ENCODE results near the gene SCYGR5. TPM values are rescaled to one million over a fixed set of nuclear protein-coding genes. Genes with fewer than 3 reads are reported as not detected.

SCYGR5 gene
- total and polyA plus RNA-seq, 2 donors (not counting 1 experiment from before 2014, with no cell fraction given) = not detected

- H2AFZ ChIP-seq (ENCODE audit: low read length) = no peak overlapping the region
- H3K27ac ChIP-seq (ENCODE audit: insufficient read depth, low read length) = no peak overlapping the region
- H3K9ac ChIP-seq (ENCODE audit: insufficient read depth, low read length) = no peak overlapping the region
- H3K79me2 ChIP-seq (ENCODE audit: control insufficient read depth, insufficient read depth, low read length) = no peaks in the 10 kb centered on the region
- no peaks in the 10 kb centered on the region for H3K4me1 ChIP-seq (ENCODE audit: control insufficient read depth, extremely low read depth, insufficient read depth, low read length)
- H3K9me3 ChIP-seq (ENCODE audit: control insufficient read depth, insufficient read depth, low read depth, low read length) = no peaks in the 10 kb centered on the region
- no peaks in the 10 kb centered on the region for H3K27me3 ChIP-seq (ENCODE audit: control insufficient read depth, insufficient read depth, low read length)
- no peak for TF ChIP-seq EZH2 (IDR thresholded peaks at IDR 0.05; ENCODE audit: low read length, missing control alignments)
- TF ChIP-seq, protein P1, sequence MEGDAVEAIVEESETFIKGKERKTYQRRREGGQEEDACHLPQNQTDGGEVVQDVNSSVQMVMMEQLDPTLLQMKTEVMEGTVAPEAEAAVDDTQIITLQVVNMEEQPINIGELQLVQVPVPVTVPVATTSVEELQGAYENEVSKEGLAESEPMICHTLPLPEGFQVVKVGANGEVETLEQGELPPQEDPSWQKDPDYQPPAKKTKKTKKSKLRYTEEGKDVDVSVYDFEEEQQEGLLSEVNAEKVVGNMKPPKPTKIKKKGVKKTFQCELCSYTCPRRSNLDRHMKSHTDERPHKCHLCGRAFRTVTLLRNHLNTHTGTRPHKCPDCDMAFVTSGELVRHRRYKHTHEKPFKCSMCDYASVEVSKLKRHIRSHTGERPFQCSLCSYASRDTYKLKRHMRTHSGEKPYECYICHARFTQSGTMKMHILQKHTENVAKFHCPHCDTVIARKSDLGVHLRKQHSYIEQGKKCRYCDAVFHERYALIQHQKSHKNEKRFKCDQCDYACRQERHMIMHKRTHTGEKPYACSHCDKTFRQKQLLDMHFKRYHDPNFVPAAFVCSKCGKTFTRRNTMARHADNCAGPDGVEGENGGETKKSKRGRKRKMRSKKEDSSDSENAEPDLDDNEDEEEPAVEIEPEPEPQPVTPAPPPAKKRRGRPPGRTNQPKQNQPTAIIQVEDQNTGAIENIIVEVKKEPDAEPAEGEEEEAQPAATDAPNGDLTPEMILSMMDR (conservative IDR thresholded peaks at IDR 0.05 in 1 of 2, IDR thresholded peaks at IDR 0.05 in 1 of 2; ENCODE audit: low read depth in 1 of 2, low read length in 2 of 2) = no peak
- no peaks in the 10 kb centered on the region for H4K20me1 ChIP-seq (ENCODE audit: control insufficient read depth, extremely low read depth, insufficient read depth, low read length)
- no peak overlapping the region for H3K4me2 ChIP-seq (ENCODE audit: extremely low read depth, insufficient read depth, low read length)
- H3K4me3 ChIP-seq (replicated peaks in 1 of 4; ENCODE audit: control extremely low read depth in 1 of 4, insufficient read depth in 1 of 4, low read depth in 3 of 4, low read length in 4 of 4) = no peak overlapping the region
- H3K36me3 ChIP-seq (ENCODE audit: control insufficient read depth, insufficient read depth, low read length) = no peaks in the 10 kb centered on the region
- DNase-seq (ENCODE audit: low read depth in 2 of 2) = no peak
These were observed 7.9 kb downstream of the SCYGR5 start for GRCh38 chr2:227674485-227674884.

- TF ChIP-seq, protein P1 (conservative IDR thresholded peaks at IDR 0.05 in 1 of 2, IDR thresholded peaks at IDR 0.05 in 1 of 2; ENCODE audit: low read depth in 1 of 2, low read length in 2 of 2) = no peak
- TF ChIP-seq EZH2 (IDR thresholded peaks at IDR 0.05; ENCODE audit: low read length, missing control alignments) = no peak
- no peak overlapping the region for H3K4me3 ChIP-seq (replicated peaks in 1 of 4; ENCODE audit: control extremely low read depth in 1 of 4, insufficient read depth in 1 of 4, low read depth in 3 of 4, low read length in 4 of 4)
- no peaks in the 10 kb centered on the region for H3K36me3 ChIP-seq (ENCODE audit: control insufficient read depth, insufficient read depth, low read length)
- H4K20me1 ChIP-seq (ENCODE audit: control insufficient read depth, extremely low read depth, insufficient read depth, low read length) = no peaks in the 10 kb centered on the region
- no peaks in the 10 kb centered on the region for H3K9me3 ChIP-seq (ENCODE audit: control insufficient read depth, insufficient read depth, low read depth, low read length)
- no peaks in the 10 kb centered on the region for H3K27me3 ChIP-seq (ENCODE audit: control insufficient read depth, insufficient read depth, low read length)
- no peaks in the 10 kb centered on the region for H3K4me1 ChIP-seq (ENCODE audit: control insufficient read depth, extremely low read depth, insufficient read depth, low read length)
- no peak for DNase-seq (ENCODE audit: low read depth in 2 of 2)
- H3K27ac ChIP-seq (ENCODE audit: insufficient read depth, low read length) = no peak overlapping the region
- no peak overlapping the region for H3K9ac ChIP-seq (ENCODE audit: insufficient read depth, low read length)
- H2AFZ ChIP-seq (ENCODE audit: low read length) = no peak overlapping the region
- H3K79me2 ChIP-seq (ENCODE audit: control insufficient read depth, insufficient read depth, low read length) = no peaks in the 10 kb centered on the region
- no peak overlapping the region for H3K4me2 ChIP-seq (ENCODE audit: extremely low read depth, insufficient read depth, low read length)
These were observed 11.3 kb downstream of the SCYGR5 start for GRCh38 chr2:227677928-227678327.

- Histone ChIP-seq H3K4me1 (ENCODE audit: control insufficient read depth, extremely low read depth, insufficient read depth, low read length) (no peaks in the 10 kb centered on the region), H2AFZ (ENCODE audit: low read length) (no peak overlapping the region), H3K79me2 (ENCODE audit: control insufficient read depth, insufficient read depth, low read length) (no peaks in the 10 kb centered on the region), H3K9ac (ENCODE audit: insufficient read depth, low read length) (no peak overlapping the region), H4K20me1 (ENCODE audit: control insufficient read depth, extremely low read depth, insufficient read depth, low read length) (no peaks in the 10 kb centered on the region), H3K27ac (ENCODE audit: insufficient read depth, low read length) (no peak overlapping the region), H3K4me3 (replicated peaks in 1 of 4; ENCODE audit: control extremely low read depth in 1 of 4, insufficient read depth in 1 of 4, low read depth in 3 of 4, low read length in 4 of 4) (no peak overlapping the region), H3K9me3 (ENCODE audit: control insufficient read depth, insufficient read depth, low read depth, low read length) (no peaks in the 10 kb centered on the region), H3K27me3 (ENCODE audit: control insufficient read depth, insufficient read depth, low read length) (no peaks in the 10 kb centered on the region), H3K36me3 (ENCODE audit: control insufficient read depth, insufficient read depth, low read length) (no peaks in the 10 kb centered on the region), H3K4me2 (ENCODE audit: extremely low read depth, insufficient read depth, low read length) (no peak overlapping the region)
- no peak for DNase-seq (ENCODE audit: low read depth in 2 of 2)
- TF ChIP-seq EZH2 (IDR thresholded peaks at IDR 0.05; ENCODE audit: low read length, missing control alignments) = no peak
- TF ChIP-seq, protein P1 (conservative IDR thresholded peaks at IDR 0.05 in 1 of 2, IDR thresholded peaks at IDR 0.05 in 1 of 2; ENCODE audit: low read depth in 1 of 2, low read length in 2 of 2) = no peak
These were observed 17.7 kb downstream of the SCYGR5 start for GRCh38 chr2:227684258-227684657.

Data from fibroblast of lung (primary cell).